Left lobe of liver (tissue), 2 donors: ENCODE data around the gene SERINC2. TPM values are rescaled to one million over a fixed set of nuclear protein-coding genes. Genes with fewer than 3 reads are reported as not detected.

ENCODE experiments used
- ATAC-seq: fragments of 200-7000 bp; cut with Tn5 transposase; one replicate; pipeline ENCODE4 v1.9.1; 2020; ENCODE audit warnings: mild to moderate bottlenecking, moderate library complexity
- DNase-seq: peaks from one replicate; pipeline ENCODE4 v3.0.0-alpha.2; 2020; ENCODE audit warnings: low spot score
- total RNA-seq: library from RNA; stranded (reverse); gene quantifications from one replicate; pipeline ENCODE4 v1.2.1, GENCODE V29; 2021
- donor health status: DM: no; HTN: no; CAD: no; lungs with moderate emphysema.
- donor health status: DM: no; HTN: yes; CAD: no.

SERINC2 gene
- 69.1 TPM for total RNA-seq

DNA sequence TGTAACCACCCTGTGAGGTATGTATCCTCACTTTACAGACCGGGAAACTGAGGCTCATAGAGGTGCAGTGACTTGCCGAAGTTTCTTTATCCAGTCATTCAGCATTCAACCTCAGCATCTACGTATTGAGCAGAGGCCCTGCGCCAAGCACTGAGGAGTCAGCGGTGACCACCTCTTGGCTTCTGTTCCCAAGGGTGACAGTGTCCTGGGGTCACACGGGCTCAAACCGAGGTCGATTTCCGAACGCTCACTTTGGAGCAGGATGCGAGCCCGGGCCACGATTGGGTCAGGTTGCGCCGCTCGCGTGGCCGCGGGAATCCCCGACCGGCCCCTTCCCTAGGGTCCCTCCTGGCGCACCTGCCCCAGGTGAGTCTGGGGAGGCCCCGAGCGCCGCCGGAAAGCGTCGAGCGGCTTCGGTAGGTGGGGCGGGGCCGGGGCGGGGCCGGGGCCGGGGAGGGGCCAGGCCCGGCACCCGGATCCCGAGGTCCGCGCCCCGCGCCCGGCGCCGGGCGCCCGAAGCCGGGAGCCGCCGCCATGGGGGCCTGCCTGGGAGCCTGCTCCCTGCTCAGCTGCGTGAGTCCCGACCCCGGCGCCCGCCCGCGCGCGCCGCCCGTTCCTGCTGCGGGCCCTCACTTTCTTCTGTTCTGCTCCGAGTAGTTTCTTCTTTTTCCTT, at the start of gene SERINC2:
SERINC2 (plus strand) TSS at position 482 of the 673 bp plus-strand sequence; CDS start at position 535, 53 bp downstream.
- DNase-seq: peak; percentile 65

GRCh38 chr1:31364561-31365250, 48.3 kb upstream of the SERINC2 start:
- ATAC-seq (peak; percentile 52), DNase-seq (no peak)

More for the DNA sequence above, at the start of gene SERINC2:
- peak; percentile 74 for ATAC-seq

DNA sequence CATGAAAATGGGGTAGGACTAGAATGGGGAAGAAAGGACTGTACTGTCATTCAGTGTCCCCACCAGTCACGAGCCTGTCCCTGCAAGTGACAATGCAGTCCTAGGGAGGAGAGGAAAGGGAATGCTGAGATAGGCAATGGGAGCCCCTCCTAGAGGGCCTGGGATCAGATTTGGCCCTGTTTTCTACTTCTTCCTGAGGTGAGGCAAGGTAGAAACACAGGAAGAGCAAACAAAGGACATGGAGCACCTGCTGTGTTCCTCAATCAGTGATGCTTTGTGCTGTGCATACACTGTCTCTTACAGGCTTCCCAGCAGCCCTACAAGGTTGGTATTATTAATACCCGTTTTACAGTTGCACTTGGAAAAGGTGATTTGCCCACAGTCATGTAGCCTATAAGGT, 46.2 kb upstream of the SERINC2 start:
- ATAC-seq (no peak), DNase-seq (no peak)

DNA sequence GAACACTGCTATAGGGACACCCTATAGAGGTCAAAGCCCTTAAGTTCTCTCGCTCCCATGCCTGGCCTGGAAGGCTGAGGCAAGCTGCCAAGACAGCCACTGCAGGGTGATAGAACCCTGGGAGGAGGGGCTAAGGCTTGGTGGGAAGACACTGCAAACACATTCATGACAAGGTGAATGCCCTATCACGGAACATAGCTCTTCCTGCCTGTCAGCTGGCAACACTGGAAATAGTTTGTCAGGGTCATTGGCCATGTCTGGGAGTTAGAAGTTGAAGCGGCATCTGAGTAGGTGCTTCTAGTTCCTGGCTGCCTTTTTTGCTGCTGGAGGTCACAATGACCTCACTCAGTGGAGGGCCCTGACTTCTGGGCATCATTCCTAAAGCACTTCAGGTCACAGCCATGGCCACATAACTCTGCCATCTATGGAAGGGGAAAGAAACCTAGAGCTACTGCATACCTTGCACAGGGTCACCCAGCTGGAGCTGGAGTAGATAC, 44.4 kb upstream of the SERINC2 start:
- peak; percentile 25 for ATAC-seq
- no peak for DNase-seq

DNA sequence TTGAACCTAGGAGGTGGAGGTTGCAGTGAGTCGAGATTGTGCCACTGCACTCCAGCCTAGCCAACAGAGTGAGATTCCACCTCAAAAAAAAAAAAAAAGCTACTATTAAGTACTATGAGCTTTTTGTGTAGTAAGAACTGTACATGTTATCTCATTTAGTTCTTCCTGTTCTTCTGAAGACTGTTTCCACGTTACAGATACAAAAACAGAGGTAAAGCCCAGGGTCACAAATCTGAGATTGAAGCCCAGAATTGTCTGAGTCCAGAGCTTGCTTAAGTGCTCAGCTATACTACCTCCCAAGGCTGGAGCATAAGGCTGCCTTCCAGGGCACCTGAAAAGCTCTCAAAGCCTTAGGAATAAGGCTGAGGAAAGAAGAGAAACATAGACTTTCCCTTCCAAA, 43.0 kb upstream of the SERINC2 start:
- no peak for DNase-seq
- ATAC-seq: no peak

- ATAC-seq (no peak), DNase-seq (no peak)
Measured at GRCh38 chr1:31370565-31370964, 42.4 kb upstream of the SERINC2 start.

DNA sequence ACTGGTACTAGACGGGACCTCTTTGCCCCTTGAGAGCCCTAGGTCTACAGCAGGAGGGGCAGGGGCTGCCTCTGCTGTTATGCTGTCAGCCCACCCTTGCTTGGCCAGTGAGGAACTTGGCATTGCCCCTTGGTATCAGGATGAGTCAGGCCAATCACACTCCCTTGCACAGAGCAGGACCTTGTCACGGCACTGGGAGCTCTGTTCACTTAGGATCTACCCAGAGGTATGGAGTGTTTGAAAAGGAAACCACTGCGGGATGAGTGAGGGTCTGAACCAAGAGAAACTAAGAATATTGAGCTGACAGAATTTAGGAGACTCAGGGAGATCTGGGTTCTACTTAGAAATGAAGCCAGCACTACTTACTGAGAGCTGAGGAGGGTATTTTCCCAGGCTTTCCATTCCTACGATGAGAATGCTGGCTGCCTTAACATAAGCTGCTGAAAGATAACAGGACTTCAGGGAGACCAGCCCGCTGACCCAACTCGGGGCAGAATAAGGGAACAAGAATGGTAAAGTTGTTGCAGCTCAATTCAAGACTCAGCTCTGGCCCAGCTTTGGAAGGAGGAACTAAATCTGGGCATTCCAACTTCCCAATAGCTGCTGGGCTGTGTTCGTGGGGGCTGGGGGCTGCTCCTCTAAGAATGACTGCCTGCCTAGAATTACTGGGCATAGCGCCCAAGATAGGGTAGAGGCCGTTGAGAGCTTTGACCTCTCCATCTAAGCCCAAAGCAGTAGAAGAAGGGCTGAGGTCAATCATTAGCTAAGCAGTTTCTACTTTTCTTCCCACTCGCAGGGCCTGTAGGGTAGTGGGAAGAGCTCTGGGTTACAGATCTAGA, 41.7 kb upstream of the SERINC2 start:
- no peak for DNase-seq
- peak; percentile 44 for ATAC-seq

DNA sequence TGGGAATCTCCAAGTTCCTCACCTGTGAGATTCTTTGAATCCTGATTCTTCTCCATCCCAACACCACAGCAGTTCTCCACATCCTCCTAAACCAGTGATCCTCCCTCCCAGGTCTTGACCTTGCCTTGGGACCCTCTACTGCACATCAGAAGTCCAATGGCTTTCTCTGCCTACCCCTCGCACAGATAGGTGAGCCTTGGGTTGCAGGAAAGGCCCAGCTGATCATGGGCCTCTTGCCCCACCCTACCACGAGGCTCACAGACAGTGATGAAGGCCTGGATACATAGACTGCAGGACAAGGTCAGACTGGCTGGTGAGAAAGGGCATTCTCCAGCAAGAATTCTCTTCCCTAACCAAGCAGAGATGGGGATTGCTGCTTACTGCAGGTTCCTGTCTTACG, 41.0 kb upstream of the SERINC2 start:
- DNase-seq: no peak
- ATAC-seq: no peak

GRCh38 chr1:31372751-31373055, 40.3 kb upstream of the SERINC2 start:
- DNase-seq: no peak
- ATAC-seq: no peak

GRCh38 chr1:31373056-31373896, 39.7 kb upstream of the SERINC2 start, which contains the start of gene FABP3:
Gene FABP3, minus strand, starts transcription at chr1:31373076. Its CDS starts 62 bp downstream, at chr1:31373014.
- peak; percentile 68 for DNase-seq
- ATAC-seq: peak; percentile 79

GRCh38 chr1:31373897-31374486, 39.0 kb upstream of the SERINC2 start:
- no peak for ATAC-seq

DNA sequence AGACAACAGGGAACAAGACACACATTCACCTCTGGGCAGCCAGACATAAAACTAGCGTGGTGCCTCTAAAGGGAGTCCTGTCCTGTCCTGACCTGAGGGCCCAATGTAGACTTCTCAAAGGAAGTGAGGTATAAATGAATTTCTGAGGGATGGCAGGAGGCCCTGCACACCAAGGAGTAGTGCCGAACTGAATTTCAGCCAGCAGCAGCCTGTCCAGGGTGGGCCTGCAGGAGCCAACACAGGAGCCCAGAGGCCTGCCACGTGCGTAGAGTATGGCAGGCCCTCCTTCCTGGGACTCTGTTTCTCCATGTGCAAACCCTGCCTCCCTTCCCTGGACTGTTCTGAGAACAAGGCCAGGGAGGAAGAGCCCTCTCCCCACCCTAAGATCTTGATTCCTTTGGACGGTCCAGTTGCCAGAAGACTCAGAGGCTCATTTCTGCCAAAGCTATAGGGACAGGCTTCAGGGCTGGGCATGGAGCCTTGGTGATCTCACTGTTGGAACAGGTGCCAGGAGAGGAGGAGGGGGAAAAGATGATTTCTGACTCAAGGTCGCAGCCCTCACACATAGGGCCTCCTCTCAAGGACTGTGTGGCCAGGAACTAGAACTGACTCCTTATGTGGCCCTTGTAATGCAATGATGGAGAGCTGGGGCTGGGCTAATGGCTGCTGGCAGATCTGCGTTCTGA, 38.4 kb upstream of the SERINC2 start:
- no peak for DNase-seq
- no peak for ATAC-seq

More at GRCh38 chr1:31373897-31374486, 39.0 kb upstream of the SERINC2 start:
- DNase-seq: no peak

- ATAC-seq (no peak), DNase-seq (no peak)
Measured at GRCh38 chr1:31376375-31377134, 36.5 kb upstream of the SERINC2 start.

GRCh38 chr1:31377364-31377863, 35.6 kb upstream of the SERINC2 start:
- DNase-seq (no peak), ATAC-seq (no peak)

DNA sequence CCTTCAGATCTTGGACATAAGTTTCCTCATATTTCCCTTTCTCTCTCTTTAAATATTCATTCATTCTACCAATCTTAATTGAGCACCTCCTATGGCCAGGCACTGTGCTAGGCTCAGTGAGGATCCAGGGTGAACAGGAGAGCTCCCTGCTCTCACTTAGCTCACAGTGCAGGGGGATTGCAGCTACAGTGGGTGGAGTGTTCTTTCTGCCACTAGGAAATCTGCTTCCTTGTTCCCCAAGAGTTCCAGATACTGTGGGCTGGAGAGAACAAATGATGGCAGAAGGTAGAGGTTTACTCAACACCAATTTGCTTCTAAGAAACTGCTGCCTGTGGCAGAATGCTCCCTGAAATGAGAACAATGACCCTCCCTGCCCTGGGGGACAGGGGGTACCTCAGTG, 35.0 kb upstream of the SERINC2 start:
- ATAC-seq (no peak), DNase-seq (no peak)

- DNase-seq: no peak
Measured at GRCh38 chr1:31380181-31380580, 32.8 kb upstream of the SERINC2 start.

DNA sequence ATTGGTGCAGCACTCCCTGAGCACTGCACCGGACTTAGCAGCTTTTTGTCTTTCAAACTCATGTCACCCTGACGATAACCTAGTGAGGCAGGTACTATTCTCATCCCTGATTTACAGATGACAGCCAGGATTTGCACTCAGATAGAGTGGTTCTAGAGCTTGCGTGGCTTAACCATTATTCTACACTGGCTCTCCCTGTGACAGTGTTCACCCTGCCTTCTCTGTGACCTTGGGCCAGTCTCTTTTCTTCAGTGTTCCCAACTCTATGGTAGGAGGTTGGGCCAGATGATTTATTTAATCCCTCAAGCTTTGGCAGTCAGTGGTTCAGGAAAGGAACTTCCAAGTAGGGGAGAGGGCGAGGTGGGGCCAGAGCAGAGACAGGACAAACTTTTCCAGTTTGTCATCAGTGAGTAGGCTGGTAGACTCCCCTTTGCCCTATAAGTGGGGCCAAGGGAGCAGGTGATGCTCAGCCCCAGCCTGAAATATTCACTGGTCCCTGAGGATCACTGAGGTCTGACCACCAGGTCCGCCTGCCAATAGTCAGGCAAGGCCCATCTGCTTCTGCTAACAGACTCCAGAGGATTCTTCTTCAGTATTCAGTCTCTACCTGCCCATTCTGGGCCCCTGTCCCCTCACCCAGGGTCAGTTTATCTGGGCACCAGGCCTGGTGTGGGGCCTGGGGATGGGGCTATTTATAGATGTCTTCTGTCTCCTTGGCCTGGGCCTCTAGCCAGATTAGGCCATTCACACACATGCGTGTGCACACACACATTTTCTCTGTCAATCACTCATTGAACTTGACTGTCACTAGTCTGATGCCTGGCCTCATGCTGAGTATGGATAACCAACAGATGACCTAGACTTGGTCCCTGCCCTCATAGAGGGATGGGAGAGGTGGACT, 31.4 kb upstream of the SERINC2 start:
- no peak for DNase-seq
- ATAC-seq: no peak

More at GRCh38 chr1:31380181-31380580, 32.8 kb upstream of the SERINC2 start:
- no peak for ATAC-seq
